Kidney epithelial cell (primary cell): ENCODE data around the gene CC2D2A. TPM values are rescaled to one million over a fixed set of nuclear protein-coding genes. Genes with fewer than 3 reads are reported as not detected.

ENCODE experiments used
- DNase-seq: peaks from one replicate; pipeline ENCODE4 v3.0.0-alpha.2; 2010; ENCODE audit warnings: low read depth
- H3K27me3 ChIP-seq: 2 replicates; pipeline ENCODE4 v1.6.0; 2011; ENCODE audit warnings: low read length; ENCODE audit not compliant: control insufficient read depth, insufficient read depth
- H3K36me3 ChIP-seq: 2 replicates; pipeline ENCODE4 v1.5.1; 2011; ENCODE audit warnings: low read length; ENCODE audit not compliant: control insufficient read depth, insufficient read depth
- H3K4me3 ChIP-seq: 2 replicates; pipeline ENCODE4 v1.5.1; 2011; ENCODE audit warnings: low read depth, mild to moderate bottlenecking, control low read depth, low read length
- CTCF ChIP-seq: IDR thresholded peaks from 2 replicates; pipeline ENCODE4 v1.5.1; 2011; ENCODE audit warnings: mild to moderate bottlenecking, moderate library complexity, low read length, control low read depth, inconsistent platforms; ENCODE audit not compliant: insufficient read depth, poor library complexity, severe bottlenecking
- total RNA-seq: library from RNA; depleted of rRNA; stranded (reverse); fragments of >200 nt; gene quantifications from 2 replicates; pipeline ENCODE4 v1.2.3, GENCODE V29; 2015

Gene CC2D2A
- total RNA-seq, 1 donor from 2014 or later, result 18.3 TPM

DNA sequence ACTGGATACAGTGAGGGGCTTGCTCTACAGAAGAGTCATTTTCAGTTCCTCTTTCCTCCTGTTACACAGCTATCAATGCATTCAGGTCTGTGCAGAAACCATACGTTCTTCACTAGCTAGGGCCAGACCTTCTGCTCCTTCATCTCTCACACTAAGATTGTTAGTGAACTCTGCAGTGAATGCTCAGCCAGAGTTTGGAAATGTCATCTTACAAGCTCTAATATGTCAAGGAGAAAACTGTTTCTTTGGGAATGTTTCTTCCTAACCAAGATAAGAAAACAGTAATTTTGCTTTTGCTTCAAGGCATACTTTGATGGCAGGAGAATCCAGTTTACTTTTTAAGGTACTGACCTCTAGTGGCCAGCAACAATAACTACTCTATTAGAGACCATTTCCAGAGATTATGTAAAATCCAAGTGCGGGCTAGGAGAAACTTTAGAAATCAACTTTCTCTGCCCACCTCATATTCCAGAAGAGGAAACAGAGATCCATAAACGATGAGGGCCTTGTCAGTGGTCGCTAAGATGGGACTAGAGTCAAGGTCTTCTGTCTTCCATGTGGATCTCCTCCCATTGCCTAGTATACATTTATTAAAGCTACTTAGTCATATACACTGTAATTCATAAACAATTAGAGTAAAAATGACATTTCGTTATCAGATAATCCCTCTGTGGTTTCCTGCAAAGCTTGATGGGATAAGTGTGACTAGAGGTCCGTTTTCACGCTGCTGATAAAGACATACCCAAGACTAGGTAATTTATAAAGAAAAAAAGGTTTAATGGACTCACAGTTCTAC lies 12.1 kb upstream of the CC2D2A start:
- Histone ChIP-seq H3K27me3 (no peaks in the 10 kb centered on the region), H3K4me3 (no peak overlapping the region), H3K36me3 (no peaks in the 10 kb centered on the region)
- DNase-seq, result no peak
- peak; percentile 73 for TF ChIP-seq CTCF

DNA sequence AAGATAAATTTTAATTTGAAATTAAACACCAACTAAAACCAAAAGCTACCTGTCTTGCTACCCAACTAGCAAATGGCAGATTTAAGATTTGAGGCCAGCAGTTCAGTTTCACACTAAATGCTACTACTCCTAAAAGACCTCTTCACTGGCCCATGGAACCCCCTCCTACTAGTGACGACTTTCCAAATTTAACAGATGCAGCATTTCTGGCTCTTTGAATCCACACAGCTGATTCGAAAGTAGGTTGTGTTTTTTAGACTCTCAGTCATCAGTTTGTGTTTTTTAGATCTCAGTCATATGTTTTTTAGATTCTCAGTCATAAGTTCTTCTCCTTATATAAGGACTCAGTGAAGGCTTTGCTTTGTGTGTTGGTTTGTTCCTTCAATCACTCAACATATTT lies 11.1 kb upstream of the CC2D2A start:
- TF ChIP-seq CTCF, result no peak
- no peaks in the 10 kb centered on the region for H3K27me3 ChIP-seq
- no peak overlapping the region for H3K4me3 ChIP-seq
- no peaks in the 10 kb centered on the region for H3K36me3 ChIP-seq
- DNase-seq, result no peak

DNA sequence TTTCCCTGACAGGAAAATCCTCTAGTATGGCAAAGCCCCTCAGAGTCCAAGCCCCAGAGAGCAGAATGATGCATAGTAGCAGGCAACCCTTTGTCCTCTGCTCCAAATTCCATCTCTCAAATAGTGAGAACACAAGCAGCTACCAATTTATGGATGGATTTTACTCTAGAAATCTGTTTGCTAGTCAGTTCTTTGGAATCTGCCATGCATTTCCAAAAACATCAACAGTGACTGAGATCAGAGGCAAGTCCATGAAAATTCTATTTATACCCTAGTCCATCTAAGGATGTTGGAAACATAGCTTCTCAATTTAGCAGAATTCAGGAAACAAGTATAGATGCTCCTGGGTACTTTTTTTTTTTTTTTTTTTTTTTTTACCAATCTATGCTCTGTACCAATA lies 10.0 kb upstream of the CC2D2A start:
- no peaks in the 10 kb centered on the region for H3K27me3 ChIP-seq
- no peak for DNase-seq
- TF ChIP-seq CTCF, result no peak
- no peak overlapping the region for H3K4me3 ChIP-seq
- no peaks in the 10 kb centered on the region for H3K36me3 ChIP-seq

GRCh38 chr4:15466596-15466995 lies 3.1 kb upstream of the CC2D2A start:
- no peak overlapping the region for H3K4me3 ChIP-seq
- H3K27me3 ChIP-seq, result no peaks in the 10 kb centered on the region
- no peaks in the 10 kb centered on the region for H3K36me3 ChIP-seq
- no peak for DNase-seq
- TF ChIP-seq CTCF, result no peak

GRCh38 chr4:15470128-15470475 lies 420 bp downstream of the CC2D2A start:
- no peak for DNase-seq
- no peak for TF ChIP-seq CTCF
- H3K4me3 ChIP-seq, result peak overlapping the region; percentile 58
- H3K27me3 ChIP-seq, result no peaks in the 10 kb centered on the region
- H3K36me3 ChIP-seq, result no peaks in the 10 kb centered on the region

DNA sequence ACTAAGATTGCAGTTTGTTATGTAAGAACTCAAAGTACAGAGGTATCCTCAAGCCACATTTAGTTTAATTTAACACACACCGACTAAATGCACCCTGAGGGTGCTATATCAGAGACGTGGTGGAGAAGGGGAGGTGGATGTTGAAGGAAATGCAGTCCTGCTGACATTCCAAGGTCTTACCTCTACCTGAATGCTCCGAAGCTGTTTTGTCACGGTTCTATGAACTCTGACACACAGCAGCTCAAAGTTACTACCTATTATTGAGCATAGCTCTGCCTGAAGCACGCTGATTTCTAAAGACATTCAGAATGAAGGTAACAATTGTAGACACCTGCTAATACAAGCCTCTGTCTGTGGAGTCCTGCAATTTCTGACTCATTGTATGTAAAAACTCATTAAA lies 6.7 kb downstream of the CC2D2A start:
- no peak for TF ChIP-seq CTCF
- no peak for DNase-seq
- no peaks in the 10 kb centered on the region for H3K36me3 ChIP-seq

More for the DNA sequence above, 6.7 kb downstream of the CC2D2A start:
- H3K4me3 ChIP-seq, result no peak overlapping the region
- H3K27me3 ChIP-seq, result no peaks in the 10 kb centered on the region
